ENCODE data around the gene TCP11. TPM values are rescaled to one million over a fixed set of nuclear protein-coding genes. Genes with fewer than 3 reads are reported as not detected.

TCP11 gene
- total RNA-seq, 1 donor, result 0.72 TPM

- H3K4me2 ChIP-seq (ENCODE audit: insufficient read depth, low read length), result peak overlapping the region; percentile 47
- no peaks in the 10 kb centered on the region for H3K9me3 ChIP-seq (ENCODE audit: low read depth, low read length)
- no peak for DNase-seq (ENCODE audit: insufficient read length, low spot score, missing footprints)
- no peak for TF ChIP-seq CTCF (IDR thresholded peaks at IDR 0.05; ENCODE audit: extremely low read depth, low read depth, low read length)
- H3K27me3 ChIP-seq (ENCODE audit: insufficient read depth, low read length), result no peaks in the 10 kb centered on the region
- H2AFZ ChIP-seq (ENCODE audit: low read length), result no peak overlapping the region
- H3K4me3 ChIP-seq (ENCODE audit: insufficient read depth, low read length), result no peak overlapping the region
- H4K20me1 ChIP-seq (ENCODE audit: insufficient read depth, low read length), result no peaks in the 10 kb centered on the region
- H3K36me3 ChIP-seq (ENCODE audit: insufficient read depth, low read length), result no peaks in the 10 kb centered on the region
- no peaks in the 10 kb centered on the region for H3K79me2 ChIP-seq (ENCODE audit: insufficient read depth, low read length)
- H3K4me1 ChIP-seq (ENCODE audit: insufficient read depth, low read length), result peaks cover 38% of the 10 kb centered on the region
- peak overlapping the region; percentile 7 for H3K27ac ChIP-seq (ENCODE audit: low read depth, low read length)
Observed at GRCh38 chr6:35154262-35154661, 13.1 kb upstream of the TCP11 start.

GRCh38 chr6:35152067-35152707 is 11.0 kb upstream of the TCP11 start:
- Histone ChIP-seq H2AFZ (ENCODE audit: low read length) (no peak overlapping the region), H3K27me3 (ENCODE audit: insufficient read depth, low read length) (no peaks in the 10 kb centered on the region), H3K27ac (ENCODE audit: low read depth, low read length) (peak overlapping the region; percentile 56), H3K9me3 (ENCODE audit: low read depth, low read length) (no peaks in the 10 kb centered on the region), H3K36me3 (ENCODE audit: insufficient read depth, low read length) (no peaks in the 10 kb centered on the region), H3K79me2 (ENCODE audit: insufficient read depth, low read length) (no peaks in the 10 kb centered on the region), H4K20me1 (ENCODE audit: insufficient read depth, low read length) (no peaks in the 10 kb centered on the region), H3K4me3 (ENCODE audit: insufficient read depth, low read length) (no peak overlapping the region), H3K4me2 (ENCODE audit: insufficient read depth, low read length) (no peak overlapping the region), H3K4me1 (ENCODE audit: insufficient read depth, low read length) (peaks cover 59% of the 10 kb centered on the region)
- TF ChIP-seq CTCF (IDR thresholded peaks at IDR 0.05; ENCODE audit: extremely low read depth, low read depth, low read length), result no peak
- no peak for DNase-seq (ENCODE audit: insufficient read length, low spot score, missing footprints)

GRCh38 chr6:35151466-35151865 is 10.3 kb upstream of the TCP11 start:
- no peak overlapping the region for H3K4me2 ChIP-seq (ENCODE audit: insufficient read depth, low read length)
- no peaks in the 10 kb centered on the region for H3K9me3 ChIP-seq (ENCODE audit: low read depth, low read length)
- H3K4me3 ChIP-seq (ENCODE audit: insufficient read depth, low read length), result no peak overlapping the region
- H3K4me1 ChIP-seq (ENCODE audit: insufficient read depth, low read length), result peaks cover 66% of the 10 kb centered on the region
- no peak for TF ChIP-seq CTCF (IDR thresholded peaks at IDR 0.05; ENCODE audit: extremely low read depth, low read depth, low read length)
- no peaks in the 10 kb centered on the region for H3K36me3 ChIP-seq (ENCODE audit: insufficient read depth, low read length)
- no peak overlapping the region for H2AFZ ChIP-seq (ENCODE audit: low read length)
- no peaks in the 10 kb centered on the region for H3K79me2 ChIP-seq (ENCODE audit: insufficient read depth, low read length)
- H4K20me1 ChIP-seq (ENCODE audit: insufficient read depth, low read length), result no peaks in the 10 kb centered on the region
- H3K27me3 ChIP-seq (ENCODE audit: insufficient read depth, low read length), result no peaks in the 10 kb centered on the region
- DNase-seq (ENCODE audit: insufficient read length, low spot score, missing footprints), result no peak
- peak overlapping the region; percentile 56 for H3K27ac ChIP-seq (ENCODE audit: low read depth, low read length)

- Histone ChIP-seq H4K20me1 (ENCODE audit: insufficient read depth, low read length) (no peaks in the 10 kb centered on the region), H3K4me1 (ENCODE audit: insufficient read depth, low read length) (peaks cover 65% of the 10 kb centered on the region), H3K27me3 (ENCODE audit: insufficient read depth, low read length) (no peaks in the 10 kb centered on the region), H2AFZ (ENCODE audit: low read length) (no peak overlapping the region), H3K36me3 (ENCODE audit: insufficient read depth, low read length) (no peaks in the 10 kb centered on the region), H3K79me2 (ENCODE audit: insufficient read depth, low read length) (no peaks in the 10 kb centered on the region), H3K9me3 (ENCODE audit: low read depth, low read length) (no peaks in the 10 kb centered on the region), H3K4me2 (ENCODE audit: insufficient read depth, low read length) (no peak overlapping the region), H3K4me3 (ENCODE audit: insufficient read depth, low read length) (no peak overlapping the region), H3K27ac (ENCODE audit: low read depth, low read length) (no peak overlapping the region)
- TF ChIP-seq CTCF (IDR thresholded peaks at IDR 0.05; ENCODE audit: extremely low read depth, low read depth, low read length), result no peak
- no peak for DNase-seq (ENCODE audit: insufficient read length, low spot score, missing footprints)
Observed at GRCh38 chr6:35149891-35150566, 8.9 kb upstream of the TCP11 start.

Data from osteoblast (primary cell).